ENCODE data around the gene SNX8.
A peak's percentile ranks its signal among the peaks of the same experiment; 100 is the strongest.

Gene SNX8

GRCh38 chr7:2244404-2244995, 69.7 kb downstream of the SNX8 start:
- no peak for DNase-seq (ENCODE audit: low read depth)

GRCh38 chr7:2243458-2243857, 70.8 kb downstream of the SNX8 start:
- no peak for DNase-seq (ENCODE audit: low read depth)

DNA sequence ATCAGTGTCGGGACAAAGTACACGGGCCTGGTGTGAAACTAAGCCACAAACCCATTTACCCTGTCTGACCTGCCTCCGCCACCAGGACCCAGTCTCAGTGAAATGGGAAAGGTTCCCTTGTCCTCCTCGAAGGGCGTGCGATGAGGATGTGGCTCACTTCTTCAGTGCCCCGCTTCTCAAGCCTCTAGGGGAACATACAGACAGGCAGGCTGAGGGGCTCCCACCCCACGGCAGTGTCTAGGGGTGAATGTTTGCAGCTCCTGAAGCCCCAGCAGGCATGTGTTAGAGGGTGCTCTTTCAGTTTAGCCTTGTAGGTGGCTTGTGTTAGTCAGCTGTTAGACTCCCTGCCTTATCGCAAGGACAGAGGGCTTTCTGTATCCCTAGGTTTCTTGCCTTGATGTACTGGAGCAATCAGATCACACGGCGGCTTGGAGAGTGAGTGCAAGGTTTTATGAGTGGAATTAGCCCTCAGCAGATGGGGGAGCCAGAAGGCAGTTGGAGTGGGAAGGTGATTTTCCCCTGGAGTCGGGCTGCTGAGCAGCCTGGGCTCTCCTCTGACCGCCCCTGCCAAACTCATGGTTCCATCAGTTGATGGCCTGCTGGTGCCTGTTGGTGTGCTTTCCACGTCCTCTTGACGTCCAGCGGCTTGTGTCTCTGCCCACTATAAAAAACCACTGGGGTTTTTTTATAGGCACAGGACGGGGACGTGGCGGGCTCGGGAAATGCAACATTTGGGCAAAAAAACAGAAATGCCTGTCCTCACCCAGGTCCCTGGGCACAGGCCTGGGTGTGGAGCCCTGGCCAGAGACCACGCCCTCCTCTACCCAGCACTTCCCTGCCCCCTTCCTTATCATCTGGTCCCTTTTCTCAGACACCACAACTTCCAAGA, 71.5 kb downstream of the SNX8 start:
- DNase-seq (ENCODE audit: low read depth): no peak

GRCh38 chr7:2241580-2242540, 72.4 kb downstream of the SNX8 start, which contains the start of the genes MRM2 and NUDT1:
Gene MRM2 (minus strand): TSS chr7:2242205. CDS start chr7:2242169, 36 bp downstream.
Gene NUDT1 (plus strand): TSS chr7:2242226. CDS start chr7:2244575, 2,349 bp downstream.
- DNase-seq (ENCODE audit: low read depth): peak; percentile 51

GRCh38 chr7:2239242-2239641, 75.0 kb downstream of the SNX8 start:
- no peak for DNase-seq (ENCODE audit: low read depth)

DNA sequence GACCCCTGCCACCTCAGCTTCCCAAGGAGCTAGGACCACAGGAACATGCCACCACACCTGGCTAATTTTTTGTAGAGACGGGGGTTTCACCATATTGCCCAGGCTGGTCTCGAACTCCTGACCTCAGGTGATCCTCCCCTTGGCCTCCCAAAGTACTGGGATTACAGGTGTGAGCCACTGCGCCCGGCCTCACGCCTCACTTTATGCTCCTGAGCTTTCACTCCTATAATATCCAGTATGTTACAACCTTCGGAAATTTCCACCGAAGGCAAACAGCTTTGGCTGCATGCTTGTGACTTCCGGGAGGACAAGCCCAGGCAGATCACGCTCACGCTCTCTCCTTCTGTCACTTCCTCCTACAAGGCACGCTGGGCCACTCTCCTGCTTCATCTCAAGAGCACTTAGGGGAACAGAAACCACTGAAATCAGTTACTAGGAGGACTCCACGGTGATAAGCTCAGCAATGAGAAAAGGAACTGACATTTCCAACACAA, 77.1 kb downstream of the SNX8 start:
- no peak for DNase-seq (ENCODE audit: low read depth)

DNA sequence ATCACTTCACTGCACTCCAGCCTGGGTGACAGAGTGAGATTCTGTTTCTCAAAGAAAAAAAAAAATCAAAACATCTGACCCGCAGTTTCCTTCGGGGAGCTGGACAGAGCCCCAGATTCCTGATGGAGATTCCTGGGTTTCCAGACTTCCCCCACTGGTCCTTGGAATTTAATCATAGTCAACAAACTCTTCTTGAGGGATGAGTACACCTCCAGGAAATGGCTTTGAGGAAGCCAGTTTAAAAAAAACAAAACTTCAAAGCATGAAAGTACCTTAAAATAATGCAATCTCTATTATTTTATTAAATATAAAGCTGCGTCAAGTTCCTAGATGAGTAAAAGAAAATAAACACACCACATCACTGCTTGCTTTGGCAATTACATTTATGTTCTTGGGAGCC, 80.3 kb downstream of the SNX8 start:
- DNase-seq (ENCODE audit: low read depth): no peak

DNA sequence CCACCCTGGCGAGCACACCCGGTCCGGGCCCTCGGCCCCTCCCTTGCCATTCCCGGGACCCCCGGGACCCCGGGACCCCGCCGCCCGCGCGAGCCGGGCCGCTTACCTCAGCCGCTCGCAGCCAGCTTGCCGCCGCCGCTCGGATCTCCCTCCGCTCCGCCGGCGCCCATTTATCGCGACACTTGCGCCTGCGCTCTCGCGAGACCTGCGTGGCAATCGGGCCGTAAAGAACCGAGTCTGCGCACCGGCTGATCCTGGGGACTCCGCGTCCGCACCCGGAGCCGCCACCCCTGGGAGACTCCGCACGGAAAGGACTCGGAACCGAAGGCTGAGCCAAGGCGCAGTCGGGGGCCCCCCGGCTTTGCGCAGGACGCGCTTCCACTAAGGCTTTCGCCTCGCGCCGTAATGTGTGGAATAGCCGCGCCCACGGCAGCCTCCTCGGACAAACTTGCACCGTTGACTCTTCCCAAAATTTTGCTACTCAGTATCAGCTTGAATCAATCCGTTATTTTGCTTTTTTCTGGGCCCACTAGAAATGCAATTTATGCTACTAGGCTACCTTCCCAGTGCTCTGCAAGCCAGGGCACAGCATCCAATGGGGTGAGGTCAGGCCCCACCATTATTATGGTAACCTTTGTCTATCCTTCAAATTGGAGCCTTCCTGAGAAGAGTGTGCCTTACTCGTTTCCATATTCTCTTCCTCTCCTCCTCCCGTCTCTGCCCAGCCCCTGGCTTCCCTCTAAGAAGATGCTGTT, 81.3 kb downstream of the SNX8 start, which contains the start of gene MAD1L1:
MAD1L1 (minus strand) TSS at position 180 of the 755 bp plus-strand sequence. CDS start 2,812 bp downstream, outside the sequence.
- peak; percentile 71 for DNase-seq (ENCODE audit: low read depth)

- DNase-seq (ENCODE audit: low read depth): no peak
These were observed 82.1 kb downstream of the SNX8 start for GRCh38 chr7:2231992-2232765.

DNA sequence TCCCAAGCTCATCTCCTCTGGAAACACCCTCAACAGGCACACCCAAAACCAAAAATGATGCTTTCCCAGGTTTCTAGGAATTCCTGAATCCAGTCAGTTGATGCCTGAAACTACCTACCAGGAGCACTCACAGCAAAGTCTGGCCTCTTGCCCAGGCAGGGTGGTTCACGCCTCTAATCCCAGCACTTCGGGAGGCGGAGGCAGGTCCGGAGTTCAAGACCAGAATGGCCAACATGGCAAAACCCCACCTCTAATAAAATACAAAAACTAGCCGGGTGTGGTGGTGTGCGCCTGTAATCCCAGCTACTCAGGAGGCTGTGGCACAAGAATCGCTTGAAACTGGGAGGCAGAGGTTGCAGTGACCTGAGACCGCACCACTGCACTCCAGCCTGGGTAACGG, 83.4 kb downstream of the SNX8 start:
- DNase-seq (ENCODE audit: low read depth): no peak

DNA sequence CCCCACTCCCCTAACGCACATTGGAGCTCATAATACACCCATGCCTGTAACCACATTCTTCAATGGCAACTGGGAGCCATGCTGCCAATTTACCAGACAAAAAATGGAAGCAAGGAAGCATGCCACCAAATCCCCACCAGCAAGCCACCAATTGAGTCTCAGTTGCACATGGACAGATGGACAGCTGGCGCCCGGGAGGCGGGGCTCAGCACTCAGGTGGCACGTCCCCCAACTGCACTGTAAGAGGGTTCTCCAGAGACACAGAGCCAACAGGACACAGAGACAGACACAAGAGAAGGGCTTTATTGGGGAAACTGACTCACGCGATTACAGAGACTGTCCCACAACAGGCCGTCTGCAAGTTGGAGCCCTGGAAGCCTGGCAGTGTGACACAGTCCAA, 84.0 kb downstream of the SNX8 start:
- DNase-seq (ENCODE audit: low read depth): no peak

DNA sequence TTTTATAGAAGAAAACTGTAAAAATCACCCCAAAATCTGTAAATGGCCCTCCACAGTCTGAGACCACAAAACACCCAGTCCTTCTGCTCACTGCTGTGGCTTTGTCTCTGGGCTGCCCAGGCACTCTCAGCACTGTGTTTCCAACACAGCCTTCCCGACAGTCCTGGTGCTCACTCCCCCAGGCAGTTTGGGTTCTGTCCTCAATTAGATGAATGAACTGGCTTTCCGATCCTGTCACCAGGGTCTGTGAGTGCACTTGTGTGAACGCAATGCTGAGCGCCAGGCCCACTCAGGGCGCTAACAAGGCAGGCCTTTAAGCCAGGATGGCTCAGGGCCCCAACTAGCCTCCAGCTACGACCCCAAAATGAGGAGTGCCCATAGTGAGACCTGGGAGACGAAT, 84.8 kb downstream of the SNX8 start:
- DNase-seq (ENCODE audit: low read depth): no peak

DNA sequence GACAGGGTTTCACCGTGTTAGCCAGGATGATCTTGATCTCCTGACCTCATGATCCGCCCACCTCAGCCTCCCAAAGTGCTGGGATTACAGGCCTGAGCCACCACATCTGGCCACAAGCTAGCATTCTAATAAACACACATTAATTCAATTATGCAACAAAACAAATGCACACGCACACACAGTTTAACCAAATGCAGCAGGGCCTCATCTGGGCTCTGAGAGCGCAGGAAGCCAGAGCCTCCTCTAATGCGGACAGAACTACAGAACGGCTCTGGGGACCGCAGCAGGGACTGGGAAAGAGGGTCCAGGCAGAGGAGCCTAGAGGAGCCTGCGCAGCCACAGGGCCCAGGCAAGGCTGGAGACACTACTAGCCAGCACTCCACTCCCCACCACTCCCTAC, 85.3 kb downstream of the SNX8 start:
- no peak for DNase-seq (ENCODE audit: low read depth)

DNA sequence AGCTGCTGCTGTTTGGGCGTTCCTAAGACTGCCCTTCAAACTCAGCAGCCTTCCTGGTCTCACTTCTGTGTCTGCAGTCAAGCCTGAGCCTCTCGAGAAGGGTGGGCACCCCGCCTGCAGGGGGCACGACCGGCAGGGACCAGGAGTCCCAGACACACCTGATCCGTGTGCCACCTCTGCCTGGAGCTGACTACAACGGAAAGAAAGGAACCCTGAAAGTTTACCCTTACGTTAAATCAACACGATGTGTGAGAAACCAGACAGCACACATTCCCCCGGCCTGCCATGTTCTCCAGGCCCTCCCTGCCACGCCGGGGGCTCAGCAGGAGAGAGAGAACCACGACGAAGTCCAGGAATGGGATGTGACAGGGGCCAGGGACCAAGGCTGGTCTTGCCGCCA, 86.5 kb downstream of the SNX8 start:
- DNase-seq (ENCODE audit: low read depth): no peak

DNA sequence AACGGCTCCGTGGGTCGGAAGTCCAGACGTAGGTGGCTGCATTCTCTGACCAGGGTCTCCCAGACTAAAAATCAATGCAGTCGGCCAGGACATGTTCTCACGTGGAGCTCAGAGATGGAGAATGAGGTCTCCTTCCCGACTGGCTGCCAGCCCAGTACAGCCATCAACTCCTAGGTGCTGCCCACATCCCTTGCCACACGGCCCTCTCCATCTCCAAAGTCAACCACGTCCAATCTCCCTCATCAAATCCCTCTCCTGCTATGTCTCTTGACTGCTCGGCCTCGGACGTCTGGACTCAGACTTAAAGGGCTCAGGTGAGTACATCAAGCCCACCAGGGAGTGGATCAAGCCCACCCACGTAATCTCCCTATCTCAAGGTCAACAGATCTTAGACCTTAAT, 88.4 kb downstream of the SNX8 start:
- DNase-seq (ENCODE audit: low read depth): no peak

GRCh38 chr7:2225336-2225735, 88.9 kb downstream of the SNX8 start:
- no peak for DNase-seq (ENCODE audit: low read depth)

DNA sequence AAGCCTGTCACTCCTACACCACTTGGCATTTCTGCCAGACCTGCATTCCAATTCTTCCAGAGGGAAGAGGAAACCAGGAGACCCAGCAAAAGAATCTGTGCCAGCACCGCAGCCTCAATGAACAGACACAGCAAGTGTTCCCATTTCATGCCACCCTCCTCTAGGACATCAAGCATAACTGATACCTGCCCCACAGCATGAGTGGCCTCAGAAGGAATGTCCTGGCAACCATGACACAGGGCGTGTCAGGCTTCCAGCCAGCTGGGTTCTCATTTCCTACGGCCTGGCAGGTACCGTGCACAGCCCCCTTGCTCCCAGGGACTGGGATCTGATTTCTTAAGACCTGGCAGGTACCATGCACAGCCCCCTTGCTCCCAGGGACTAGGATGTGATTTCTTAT, 89.3 kb downstream of the SNX8 start:
- no peak for DNase-seq (ENCODE audit: low read depth)

DNA sequence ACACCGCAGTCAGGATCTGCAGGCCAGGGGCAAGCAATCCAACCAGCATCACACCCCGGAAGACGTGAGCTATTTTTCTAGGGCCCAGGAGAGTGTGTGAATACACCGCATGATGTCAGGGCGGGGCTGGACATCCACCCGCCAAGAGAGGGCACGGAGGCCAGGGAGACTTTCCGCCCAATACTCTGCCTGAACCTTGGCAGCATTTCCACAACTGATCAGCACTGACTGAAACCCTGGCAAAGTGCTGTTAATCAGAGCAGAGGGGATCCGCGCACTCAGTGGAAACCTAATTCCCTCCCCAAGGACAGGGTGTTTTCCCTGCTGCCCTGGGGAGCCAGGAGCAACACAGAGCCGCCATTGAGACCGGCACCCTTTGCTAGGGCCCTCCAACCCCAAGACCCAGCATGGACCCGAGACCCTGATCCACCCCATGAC, 89.7 kb downstream of the SNX8 start:
- DNase-seq (ENCODE audit: low read depth): no peak

DNA sequence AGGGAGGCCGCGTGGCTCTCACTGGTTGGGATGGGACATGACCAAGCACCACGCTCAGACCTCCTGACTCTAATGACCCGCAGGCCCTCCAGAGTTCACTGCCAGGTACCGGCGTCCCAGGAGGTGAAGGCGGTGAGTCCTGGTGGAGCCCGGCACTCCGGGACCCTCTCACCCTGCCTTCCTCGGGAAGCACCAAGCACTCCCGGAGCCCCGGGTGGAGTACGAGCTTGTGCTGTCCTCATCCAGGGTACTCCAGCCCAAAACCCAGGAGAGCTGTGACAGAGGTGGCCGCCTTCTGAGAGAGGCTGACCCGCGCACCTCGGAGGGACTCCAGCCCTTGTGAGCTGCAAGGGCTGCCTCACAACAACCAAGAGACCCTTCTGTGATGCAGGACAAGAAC, 90.9 kb downstream of the SNX8 start:
- DNase-seq (ENCODE audit: low read depth): no peak

DNA sequence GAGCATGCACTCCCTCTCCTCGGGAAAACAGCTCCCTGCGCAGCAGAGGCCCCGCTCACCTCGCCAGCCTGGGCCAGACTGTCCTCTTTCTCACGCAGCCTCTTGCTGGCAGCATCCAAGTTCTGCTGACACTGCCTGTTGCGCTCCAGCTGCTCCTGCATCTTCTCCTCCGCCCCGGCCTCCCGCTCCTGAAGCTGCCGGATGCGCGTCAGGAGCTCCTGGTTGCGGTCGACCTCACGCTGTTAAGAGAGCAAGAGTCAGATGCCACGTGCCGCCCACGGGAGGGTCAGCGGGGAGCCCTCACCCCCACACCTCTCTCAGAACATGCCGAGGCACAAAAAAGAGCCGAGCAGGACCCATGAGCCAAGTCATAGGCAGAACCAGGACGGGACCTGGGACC, 91.7 kb downstream of the SNX8 start:
- no peak for DNase-seq (ENCODE audit: low read depth)
